Measurements from ENCODE around the gene GCGR. TPM values are rescaled to one million over a fixed set of nuclear protein-coding genes. Genes with fewer than 3 reads are reported as not detected.

Gene GCGR
- total RNA-seq, 1 donor from 2014 or later = not detected

DNA sequence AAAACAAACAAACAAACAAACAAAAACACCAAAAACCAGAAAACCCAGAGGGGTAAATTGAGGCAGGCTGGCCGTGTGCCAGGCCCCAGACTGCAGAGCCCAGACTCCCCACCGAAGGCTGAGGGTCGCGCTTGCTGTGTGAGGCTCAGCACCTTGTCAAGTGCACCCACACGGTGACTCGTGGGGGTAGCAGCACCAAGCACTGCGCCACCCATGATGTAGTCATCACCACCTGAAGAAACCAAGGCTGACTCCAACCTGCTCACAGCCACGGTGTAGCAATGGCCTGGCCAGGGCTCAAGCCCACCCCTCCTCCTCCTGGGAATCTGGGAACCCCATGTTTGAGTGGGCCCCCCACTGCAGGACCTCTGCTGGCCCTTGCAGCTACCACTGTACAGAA is 17.2 kb downstream of the GCGR start:
- no peak for DNase-seq (ENCODE audit: low spot score)
- Mint-ChIP-seq H3K4me3 (ENCODE audit: unreplicated experiment) (no peak overlapping the region), H3K9me3 (ENCODE audit: low read depth) (no peaks in the 10 kb centered on the region), H3K27me3 (ENCODE audit: low read depth) (peaks cover 5% of the 10 kb centered on the region), H3K27ac (ENCODE audit: unreplicated experiment) (no peak overlapping the region), H3K36me3 (ENCODE audit: low read depth) (peaks cover 8% of the 10 kb centered on the region), H3K4me1 (ENCODE audit: low read depth) (no peaks in the 10 kb centered on the region)
- no peak for TF ChIP-seq CTCF (IDR thresholded peaks at IDR 0.05)

DNA sequence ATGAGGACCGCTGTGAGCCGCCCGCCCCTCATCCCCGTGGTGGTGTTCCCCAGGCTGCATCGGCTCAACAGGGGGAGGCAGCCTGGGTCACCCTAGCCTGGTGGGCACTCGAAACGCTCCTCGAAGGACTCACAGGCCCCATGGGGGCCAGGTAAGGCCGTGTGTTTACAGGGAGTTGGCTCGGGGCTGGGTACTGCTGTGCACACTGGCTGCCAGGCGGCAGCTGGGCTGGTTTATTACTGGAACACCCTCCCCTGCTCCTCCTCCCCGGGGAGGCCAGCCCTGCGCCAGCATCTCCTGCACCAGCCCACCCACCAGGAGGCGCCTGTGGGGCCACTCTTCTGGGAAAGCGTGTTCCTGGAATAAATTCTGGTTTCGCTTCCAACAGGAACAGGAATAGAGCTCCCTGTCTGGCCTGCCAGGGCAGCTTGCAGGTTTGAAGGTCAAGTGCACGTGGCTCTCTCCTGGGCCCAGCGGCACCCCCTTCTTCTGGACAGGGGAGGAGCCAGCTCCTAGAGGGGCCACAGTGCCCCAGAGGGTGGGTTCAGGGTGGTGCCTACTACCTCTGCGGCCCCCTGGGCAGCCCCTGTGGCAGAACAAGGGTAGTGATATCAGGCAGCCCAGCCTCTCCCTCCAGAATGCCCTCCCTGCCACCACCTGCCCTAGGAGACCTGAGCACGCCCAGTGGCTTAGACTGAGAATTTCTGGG is 17.8 kb downstream of the GCGR start:
- H3K9me3 Mint-ChIP-seq (ENCODE audit: low read depth) = no peaks in the 10 kb centered on the region
- H3K4me1 Mint-ChIP-seq (ENCODE audit: low read depth) = no peaks in the 10 kb centered on the region
- no peak for DNase-seq (ENCODE audit: low spot score)
- no peak overlapping the region for H3K27ac Mint-ChIP-seq (ENCODE audit: unreplicated experiment)
- peak; percentile 59 for TF ChIP-seq CTCF (IDR thresholded peaks at IDR 0.05)
- H3K36me3 Mint-ChIP-seq (ENCODE audit: low read depth) = peaks cover 8% of the 10 kb centered on the region
- no peak overlapping the region for H3K4me3 Mint-ChIP-seq (ENCODE audit: unreplicated experiment)
- peaks cover 5% of the 10 kb centered on the region for H3K27me3 Mint-ChIP-seq (ENCODE audit: low read depth)

DNA sequence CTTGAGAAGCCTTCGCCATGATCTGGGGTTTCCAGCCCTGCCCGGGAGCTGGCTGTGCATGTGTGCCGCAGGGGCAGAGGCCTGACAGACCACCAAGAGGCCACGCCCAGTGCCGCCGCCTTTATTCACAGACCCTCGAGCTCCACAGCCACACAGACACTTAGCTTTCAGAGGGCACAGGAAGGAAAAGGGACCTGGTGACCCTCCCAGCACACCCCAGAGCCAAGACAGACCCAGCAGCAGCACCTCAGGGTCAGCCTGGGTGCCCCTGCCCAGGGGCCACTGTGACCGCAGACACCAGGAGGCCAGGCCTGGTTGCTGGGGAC is 18.3 kb downstream of the GCGR start:
- Mint-ChIP-seq H3K36me3 (ENCODE audit: low read depth) (peaks cover 8% of the 10 kb centered on the region), H3K9me3 (ENCODE audit: low read depth) (no peaks in the 10 kb centered on the region), H3K27me3 (ENCODE audit: low read depth) (peaks cover 5% of the 10 kb centered on the region), H3K27ac (ENCODE audit: unreplicated experiment) (no peak overlapping the region), H3K4me3 (ENCODE audit: unreplicated experiment) (no peak overlapping the region), H3K4me1 (ENCODE audit: low read depth) (no peaks in the 10 kb centered on the region)
- no peak for TF ChIP-seq CTCF (IDR thresholded peaks at IDR 0.05)
- no peak for DNase-seq (ENCODE audit: low spot score)

- H3K36me3 Mint-ChIP-seq (ENCODE audit: low read depth) = peaks cover 8% of the 10 kb centered on the region
- no peaks in the 10 kb centered on the region for H3K9me3 Mint-ChIP-seq (ENCODE audit: low read depth)
- DNase-seq (ENCODE audit: low spot score) = no peak
- no peaks in the 10 kb centered on the region for H3K4me1 Mint-ChIP-seq (ENCODE audit: low read depth)
- no peak overlapping the region for H3K27ac Mint-ChIP-seq (ENCODE audit: unreplicated experiment)
- TF ChIP-seq CTCF (IDR thresholded peaks at IDR 0.05) = no peak
- H3K27me3 Mint-ChIP-seq (ENCODE audit: low read depth) = peaks cover 1% of the 10 kb centered on the region
- no peak overlapping the region for H3K4me3 Mint-ChIP-seq (ENCODE audit: unreplicated experiment)
These were observed 19.3 kb downstream of the GCGR start for GRCh38 chr17:81822996-81823819.

GRCh38 chr17:81823820-81824550 is 20.0 kb downstream of the GCGR start:
- no peak overlapping the region for H3K4me3 Mint-ChIP-seq (ENCODE audit: unreplicated experiment)
- no peak for DNase-seq (ENCODE audit: low spot score)

More at GRCh38 chr17:81823820-81824550, 20.0 kb downstream of the GCGR start:
- peaks cover 8% of the 10 kb centered on the region for H3K36me3 Mint-ChIP-seq (ENCODE audit: low read depth)
- no peaks in the 10 kb centered on the region for H3K9me3 Mint-ChIP-seq (ENCODE audit: low read depth)
- no peak overlapping the region for H3K27ac Mint-ChIP-seq (ENCODE audit: unreplicated experiment)
- H3K4me1 Mint-ChIP-seq (ENCODE audit: low read depth) = peaks cover 3% of the 10 kb centered on the region
- TF ChIP-seq CTCF (IDR thresholded peaks at IDR 0.05) = no peak
- H3K27me3 Mint-ChIP-seq (ENCODE audit: low read depth) = peaks cover 1% of the 10 kb centered on the region

Data from chondrocyte (in vitro differentiated cells).